Heart right ventricle (tissue), 16 donors: Measurements from ENCODE around the gene C2orf72. TPM values are rescaled to one million over a fixed set of nuclear protein-coding genes. Genes with fewer than 3 reads are reported as not detected.
"Not testable (repeated sequence)": the region's sequence is repeated elsewhere in the genome, so short reads cannot be mapped to it uniquely, and the experiment has no call there.

ENCODE experiments used
- ATAC-seq, 8 donors: fragments of 200-7000 bp; cut with Tn5 transposase; one replicate each; pipeline ENCODE4 v1.9.1; 2020; ENCODE audit warnings: mild to moderate bottlenecking in 8 of 8, moderate library complexity in 8 of 8, moderate number of reproducible peaks in 1 of 8
- DNase-seq, 2 donors: peaks; one replicate each; pipeline ENCODE4 v3.0.0-alpha.2; 2020
- H3K27ac ChIP-seq, 10 donors: fragments of 200-600 bp; sonication (generic) in 2 of 10; one replicate each; pipeline versions ENCODE4 v1.5.0 to v1.8.0; 2020 to 2022; ENCODE audit warnings: mild to moderate bottlenecking in 3 of 10
- H3K27me3 ChIP-seq, 7 donors: fragments of 200-600 bp; one replicate each; pipeline ENCODE4 v1.8.0; 2021 to 2022; ENCODE audit warnings: mild to moderate bottlenecking in 2 of 7
- H3K36me3 ChIP-seq, 9 donors: fragments of 200-600 bp; sonication (generic) in 1 of 9; one replicate each; pipeline versions ENCODE4 v1.5.0 to v1.8.0; 2020 to 2022; ENCODE audit warnings: mild to moderate bottlenecking in 2 of 9
- H3K4me1 ChIP-seq, 9 donors: fragments of 200-600 bp; sonication (generic) in 1 of 9; one replicate each; pipeline versions ENCODE4 v1.5.0 to v1.8.0; 2020 to 2022; ENCODE audit warnings: mild to moderate bottlenecking in 4 of 9
- H3K4me3 ChIP-seq, 10 donors: fragments of 200-600 bp; sonication (generic) in 2 of 10; one replicate each; pipeline versions ENCODE4 v1.5.0 to v1.8.0; 2020 to 2022; ENCODE audit warnings: mild to moderate bottlenecking in 7 of 10, moderate library complexity in 2 of 10
- H3K9me3 ChIP-seq, 11 donors: fragments of 200-600 bp in 10 of 11; sonication (generic) in 2 of 11; one replicate each; pipeline versions ENCODE4 v1.5.0 to v1.8.0; 2013 to 2022; ENCODE audit warnings: mild to moderate bottlenecking in 2 of 11, control low read depth in 1 of 11, moderate library complexity in 1 of 11
- CTCF ChIP-seq, 9 donors: fragments of 200-600 bp; sonication (generic) in 2 of 9; IDR thresholded peaks; one replicate each; pipeline versions ENCODE4 v1.5.0 to v1.8.0; 2021 to 2022; ENCODE audit warnings: antibody characterized with exemption in 9 of 9, mild to moderate bottlenecking in 5 of 9, moderate library complexity in 1 of 9
- whole genome bisulfite sequencing, 2 donors: extraction: QIAGEN DNeasy Blood & Tissue Kit; methylation state at CpG; one replicate each; pipeline ENCODE4 v1.1.7; 2013; ENCODE audit warnings: inconsistent platforms in 1 of 2; 5-methylcytosine and 5-hydroxymethylcytosine counted together
- intact Hi-C, 10 donors: fragments of 100-400 bp; cut with DNase I; formaldehyde crosslinking; loops; one replicate each; pipeline versions ENCODE4 v1.11.1 to v1.14.2; 2022
- polyA plus RNA-seq, 2 donors: library from polyadenylated mRNA; stranded (reverse); fragments of 200-250 nt; gene quantifications; one replicate each; pipeline ENCODE4 v1.2.3, GENCODE V29; 2013
- total RNA-seq, 10 donors: library from RNA; stranded (reverse); fragmentation: NEBNext Ultra II Directional in 3 of 10; extraction: Animal tissue kit (Norgen Biotek cat#: 25700) in 3 of 10; gene quantifications; one replicate each; pipeline versions ENCODE4 v1.2.1 to v1.2.4, GENCODE V29; 2021 to 2023
- donor health status: Arrhythmogenic right ventricular cardiomyopathy.
- donor health status: ischemic (EF 13 %, LVEDD 7.1; RV severe dilation, severe dysfunction).
- donor health status: healthy with polysubstance abuse.
- donor health status: DM: no; HTN: yes; CAD: no.
- donor health status: DM: no; HTN: no; CAD: no.
- donor health status: ischemic (EF 25% LVEDD 6.9; RV normal size, moderate dysfunction).
- donor health status: ischemic (EF 25% LVEDD 5.7; RV mildly dilated, moderate dysfunction).
- donor health status: healthy.
- donor health status: DM: yes; HTN: yes; CAD: no.
- donor health status: Ischemic cardiomyopathy.
- donor health status: ischemic (EF 35%, LVEDD 5.7; RV mildly dilated, moderate dysfunction).
- donor health status: nonischemic (EF 11% LVEDD 7.7; RV severe dilation, severe dysfunction).
- donor health status: DM: yes; HTN: yes; CAD: no.
- donor health status: PGD.
- donor health status: ischemic (EF 29% LVEDD 5.4; RV normal size, mild dysfunction).
- donor health status: nonischemic (EF 23%, LVEDD 6.1; RV moderate dilation, normal function).

C2orf72 gene
- total and polyA plus RNA-seq, 12 donors: 0.06 to 0.09 (median 0.07) TPM; not detected in 9

GRCh38 chr2:231002641-231003040, 34.7 kb upstream of the C2orf72 start:
- intact Hi-C loops: no loop called here
- H3K4me1 ChIP-seq: no peaks in the 10 kb centered on the region
- DNase-seq: no peak
- H3K36me3 ChIP-seq: no peaks in the 10 kb centered on the region
- H3K27ac ChIP-seq: no peak overlapping the region
- WGBS, 2 donors: 85 to 92% methylated on average over 10 of the region's 10 CpGs
- no peak for TF ChIP-seq CTCF (IDR thresholded peaks at IDR 0.05)
- H3K27me3 ChIP-seq: peaks cover 0 to 56% (median 40%) of the 10 kb centered on the region in 7 donors
- no peak overlapping the region for H3K4me3 ChIP-seq
- ATAC-seq: no peak
- H3K9me3 ChIP-seq: no peaks in the 10 kb centered on the region

GRCh38 chr2:231003186-231003585, 34.1 kb upstream of the C2orf72 start:
- H3K9me3 ChIP-seq: no peaks in the 10 kb centered on the region
- no peak overlapping the region for H3K27ac ChIP-seq
- no peak overlapping the region for H3K4me3 ChIP-seq
- no peak for ATAC-seq
- no peak for TF ChIP-seq CTCF (IDR thresholded peaks at IDR 0.05)
- intact Hi-C loops: no loop called here
- no peaks in the 10 kb centered on the region for H3K36me3 ChIP-seq
- H3K27me3 ChIP-seq: peaks cover 0 to 56% (median 40%) of the 10 kb centered on the region in 7 donors
- no peaks in the 10 kb centered on the region for H3K4me1 ChIP-seq
- no peak for DNase-seq
- 80 to 82% methylated on average over 2 of the region's 2 CpGs for WGBS, 2 donors

- H3K4me3 ChIP-seq, H3K36me3 ChIP-seq, ATAC-seq, DNase-seq, H3K4me1 ChIP-seq, intact Hi-C loops, H3K9me3 ChIP-seq, H3K27ac ChIP-seq: not testable (repeated sequence)
- H3K27me3 ChIP-seq: peaks cover 0 to 59% (median 32%) of the 10 kb centered on the region in 7 donors
Observed at GRCh38 chr2:231004930-231005329, 32.4 kb upstream of the C2orf72 start.

- H3K4me1 ChIP-seq: no peaks in the 10 kb centered on the region
- H3K27me3 ChIP-seq: peaks cover 0 to 47% (median 10%) of the 10 kb centered on the region in 7 donors
- H3K4me3 ChIP-seq: no peak overlapping the region
- ATAC-seq (no peak), DNase-seq (no peak)
- H3K27ac ChIP-seq: no peak overlapping the region
- H3K36me3 ChIP-seq: no peaks in the 10 kb centered on the region
- TF ChIP-seq CTCF (IDR thresholded peaks at IDR 0.05): no peak
- intact Hi-C loops: no loop called here
- H3K9me3 ChIP-seq: no peaks in the 10 kb centered on the region
- WGBS, 2 donors: 70 to 73% methylated on average over 10 of the region's 10 CpGs
Observed at GRCh38 chr2:231007286-231008098, 29.8 kb upstream of the C2orf72 start.

- DNase-seq (no peak), ATAC-seq (no peak)
- Histone ChIP-seq H3K9me3 (no peaks in the 10 kb centered on the region), H3K36me3 (no peaks in the 10 kb centered on the region), H3K27ac (no peak overlapping the region), H3K4me1 (no peaks in the 10 kb centered on the region), H3K27me3 (peaks cover 0 to 47% (median 10%) of the 10 kb centered on the region in 7 donors), H3K4me3 (no peak overlapping the region)
- 89 to 92% methylated on average over 6 of the region's 6 CpGs for WGBS, 2 donors
- TF ChIP-seq CTCF (IDR thresholded peaks at IDR 0.05): no peak
- intact Hi-C loops: no loop called here
Observed at GRCh38 chr2:231008131-231008530, 29.2 kb upstream of the C2orf72 start.
